ENCODE measurements around the gene NODAL.

Gene NODAL

GRCh38 chr10:70458329-70459060, 17.0 kb upstream of the NODAL start (continued):
- TF ChIP-seq ZNF639 (tag by site-specific recombination; IDR thresholded peaks at IDR 0.05) (no peak), ZNF670 (tag by site-specific recombination; IDR thresholded peaks at IDR 0.05; ENCODE audit: low read depth) (no peak), ZNF514 (tag by site-specific recombination; IDR thresholded peaks at IDR 0.05) (no peak), ZNF169 (tag by site-specific recombination; IDR thresholded peaks at IDR 0.05) (no peak), PRDM4 (tag by site-specific recombination; IDR thresholded peaks at IDR 0.05) (no peak), ZNF335 (tag by site-specific recombination; conservative IDR thresholded peaks at IDR 0.05) (peak; percentile 44), ZNF561 (tag by site-specific recombination; IDR thresholded peaks at IDR 0.05; ENCODE audit: borderline replicate concordance) (no peak), ZBTB20 (tag by site-specific recombination; IDR thresholded peaks at IDR 0.05) (peak; percentile 87), REPIN1 (tag by site-specific recombination; IDR thresholded peaks at IDR 0.05; ENCODE audit: low read depth) (no peak), ZNF707 (tag by site-specific recombination; IDR thresholded peaks at IDR 0.05) (no peak), GLI2 (tag by site-specific recombination; IDR thresholded peaks at IDR 0.05; ENCODE audit: borderline replicate concordance, low read depth) (no peak), ZNF174 (tag by site-specific recombination; IDR thresholded peaks at IDR 0.05) (no peak), ZNF792 (tag by site-specific recombination; IDR thresholded peaks at IDR 0.05) (no peak), ZNF350 (tag by site-specific recombination; IDR thresholded peaks at IDR 0.05) (no peak), ZNF529 (tag by site-specific recombination; IDR thresholded peaks at IDR 0.05; ENCODE audit: insufficient replicate concordance) (no peak), ZNF266 (tag by site-specific recombination; IDR thresholded peaks at IDR 0.05; ENCODE audit: low read depth) (no peak), PATZ1 (tag by site-specific recombination; IDR thresholded peaks at IDR 0.05) (peak; percentile 90), ZNF148 (tag by site-specific recombination; IDR thresholded peaks at IDR 0.05; ENCODE audit: borderline replicate concordance) (no peak), ZNF785 (tag by site-specific recombination; IDR thresholded peaks at IDR 0.05) (no peak), SP7 (tag by site-specific recombination; IDR thresholded peaks at IDR 0.05) (peak; percentile 66), AEBP2 (tag by site-specific recombination; IDR thresholded peaks at IDR 0.05; ENCODE audit: borderline replicate concordance) (no peak), ZNF777 (tag by site-specific recombination; IDR thresholded peaks at IDR 0.05; ENCODE audit: borderline replicate concordance) (no peak), ZBTB26 (tag by site-specific recombination; optimal IDR thresholded peaks at IDR 0.05) (peak; percentile 67)
- TF ChIP-seq, protein P1, sequence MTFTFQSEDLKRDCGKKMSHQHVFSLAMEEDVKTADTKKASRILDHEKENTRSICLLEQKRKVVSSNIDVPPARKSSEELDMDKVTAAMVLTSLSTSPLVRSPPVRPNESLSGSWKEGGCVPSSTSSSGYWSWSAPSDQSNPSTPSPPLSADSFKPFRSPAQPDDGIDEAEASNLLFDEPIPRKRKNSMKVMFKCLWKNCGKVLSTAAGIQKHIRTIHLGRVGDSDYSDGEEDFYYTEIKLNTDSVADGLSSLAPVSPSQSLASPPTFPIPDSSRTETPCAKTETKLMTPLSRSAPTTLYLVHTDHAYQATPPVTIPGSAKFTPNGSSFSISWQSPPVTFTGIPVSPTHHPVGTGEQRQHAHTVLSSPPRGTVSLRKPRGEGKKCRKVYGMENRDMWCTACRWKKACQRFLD (tag by site-specific recombination; IDR thresholded peaks at IDR 0.05): no peak
- TF ChIP-seq, protein P2, sequence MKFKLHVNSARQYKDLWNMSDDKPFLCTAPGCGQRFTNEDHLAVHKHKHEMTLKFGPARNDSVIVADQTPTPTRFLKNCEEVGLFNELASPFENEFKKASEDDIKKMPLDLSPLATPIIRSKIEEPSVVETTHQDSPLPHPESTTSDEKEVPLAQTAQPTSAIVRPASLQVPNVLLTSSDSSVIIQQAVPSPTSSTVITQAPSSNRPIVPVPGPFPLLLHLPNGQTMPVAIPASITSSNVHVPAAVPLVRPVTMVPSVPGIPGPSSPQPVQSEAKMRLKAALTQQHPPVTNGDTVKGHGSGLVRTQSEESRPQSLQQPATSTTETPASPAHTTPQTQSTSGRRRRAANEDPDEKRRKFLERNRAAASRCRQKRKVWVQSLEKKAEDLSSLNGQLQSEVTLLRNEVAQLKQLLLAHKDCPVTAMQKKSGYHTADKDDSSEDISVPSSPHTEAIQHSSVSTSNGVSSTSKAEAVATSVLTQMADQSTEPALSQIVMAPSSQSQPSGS (tag by site-specific recombination; IDR thresholded peaks at IDR 0.05; ENCODE audit: low read depth): no peak

Measured in HEK293 (cell line).